GM19452 (cell line): ENCODE data around the gene REV1.
A peak's percentile ranks its signal among the peaks of the same experiment; 100 is the strongest.
"Not testable (repeated sequence)": the region's sequence is repeated elsewhere in the genome, so short reads cannot be mapped to it uniquely, and the experiment has no call there.

ENCODE experiments used
- ATAC-seq: cut with Tn5 transposase; IDR thresholded peaks from one replicate; pipeline ENCODE4 v1.9.1; 2021; ENCODE audit not compliant: unreplicated experiment

Gene REV1

GRCh38 chr2:99489761-99490622 lies at the start of gene REV1:
REV1 (minus strand) TSS chr2:99490017; CDS start chr2:99464975, 25,042 bp downstream.
- ATAC-seq: peak; percentile 82

DNA sequence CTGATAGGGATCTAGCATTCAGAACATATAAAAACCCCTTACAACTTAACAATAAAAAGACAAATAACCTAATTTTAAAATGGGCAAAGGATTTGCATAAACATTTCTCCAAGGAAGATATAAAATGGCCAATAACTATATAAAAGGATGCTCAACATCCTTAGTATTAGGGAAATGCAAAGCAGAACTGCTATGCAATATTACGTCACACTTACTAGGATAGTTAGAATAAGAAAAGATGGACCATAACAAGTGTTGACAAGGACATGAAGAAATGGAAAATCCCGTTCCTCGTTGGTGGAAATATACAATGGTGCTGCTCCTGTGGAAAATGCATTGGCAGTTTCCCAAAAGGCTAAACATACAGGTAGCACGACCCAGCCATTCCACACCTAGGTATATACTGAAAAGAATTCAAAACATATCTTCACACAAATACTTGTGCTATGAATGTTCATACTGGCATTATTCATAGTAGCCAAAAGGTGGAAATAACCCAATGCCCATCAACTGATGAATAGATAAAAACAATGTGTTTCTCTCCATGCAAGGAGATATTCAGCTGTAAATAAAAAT lies 48.2 kb upstream of the REV1 start:
- ATAC-seq: no peak

- no peak for ATAC-seq
Observed at GRCh38 chr2:99524056-99524455, 34.2 kb upstream of the REV1 start.

GRCh38 chr2:99522157-99522556 lies 32.3 kb upstream of the REV1 start:
- no peak for ATAC-seq

GRCh38 chr2:99520813-99521212 lies 31.0 kb upstream of the REV1 start:
- ATAC-seq: no peak

DNA sequence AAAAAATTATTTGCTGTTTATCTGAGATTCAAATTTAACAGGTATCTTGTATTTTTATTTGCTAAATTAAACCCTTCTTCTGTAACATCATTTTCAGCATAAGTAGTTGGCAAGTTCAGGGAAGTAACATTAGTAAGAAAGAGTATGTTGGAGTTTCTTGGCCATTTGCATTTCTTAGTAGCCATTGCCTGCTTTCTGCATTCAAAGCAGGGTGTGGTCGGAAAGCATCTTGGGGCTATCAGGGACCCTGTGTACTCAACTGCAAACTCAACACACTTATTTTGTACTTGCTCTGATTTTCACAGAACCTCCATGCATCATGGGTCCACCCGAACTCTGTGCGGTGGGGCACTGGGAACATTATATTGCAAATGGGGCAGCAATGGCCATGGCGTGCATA lies 30.4 kb upstream of the REV1 start:
- no peak for ATAC-seq

GRCh38 chr2:99514357-99514756 lies 24.5 kb upstream of the REV1 start:
- no peak for ATAC-seq

- no peak for ATAC-seq
Observed at GRCh38 chr2:99512181-99512591, 22.4 kb upstream of the REV1 start.

- no peak for ATAC-seq
Observed at GRCh38 chr2:99509387-99509786, 19.6 kb upstream of the REV1 start.

DNA sequence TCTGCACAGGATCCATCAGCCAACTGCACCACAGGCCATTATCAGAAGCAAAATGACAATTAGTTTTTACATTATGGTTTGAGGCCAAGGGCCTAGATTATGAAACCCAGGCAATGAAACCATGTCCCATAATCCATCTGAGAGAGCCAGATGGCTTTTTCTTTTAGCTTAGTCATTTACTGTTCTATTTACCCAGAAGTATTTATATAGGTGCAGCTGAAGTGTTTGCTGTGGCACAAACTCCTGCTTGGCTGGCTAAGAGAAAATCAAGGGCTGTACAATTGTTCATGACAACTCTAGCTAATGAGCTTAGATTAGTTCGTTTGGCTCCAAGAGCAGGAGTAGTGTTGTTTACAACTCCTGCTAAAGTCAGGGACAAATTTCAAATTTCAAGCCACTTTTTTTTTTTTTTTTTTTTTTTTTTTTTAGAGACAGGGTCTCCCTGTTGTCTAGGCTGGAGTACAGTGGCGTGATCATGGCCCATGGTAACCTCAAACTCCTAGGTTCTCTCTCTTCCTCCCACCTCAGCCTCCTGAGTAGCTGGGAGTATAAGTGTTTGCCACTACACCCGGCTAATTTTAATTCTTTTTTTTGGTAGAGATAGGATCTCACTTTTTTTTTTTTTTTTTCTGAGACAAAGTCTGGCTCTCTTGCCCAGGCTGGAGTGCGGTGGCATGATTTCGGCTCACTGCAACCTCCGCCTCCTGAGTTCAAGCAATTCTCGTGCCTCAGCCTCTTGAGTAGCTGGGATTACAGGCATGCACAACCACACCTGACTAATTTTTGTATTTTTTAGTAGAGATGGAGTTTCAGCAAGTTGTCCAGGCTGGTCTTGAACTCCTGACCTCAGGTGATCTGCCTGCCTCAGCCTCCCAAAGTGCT lies 18.4 kb upstream of the REV1 start:
- ATAC-seq: no peak

GRCh38 chr2:99504844-99505584 lies 15.2 kb upstream of the REV1 start:
- no peak for ATAC-seq

GRCh38 chr2:99503662-99504416 lies 14.0 kb upstream of the REV1 start:
- not testable (repeated sequence) for ATAC-seq

- ATAC-seq: no peak
Observed at GRCh38 chr2:99496021-99496420, 6.2 kb upstream of the REV1 start.

DNA sequence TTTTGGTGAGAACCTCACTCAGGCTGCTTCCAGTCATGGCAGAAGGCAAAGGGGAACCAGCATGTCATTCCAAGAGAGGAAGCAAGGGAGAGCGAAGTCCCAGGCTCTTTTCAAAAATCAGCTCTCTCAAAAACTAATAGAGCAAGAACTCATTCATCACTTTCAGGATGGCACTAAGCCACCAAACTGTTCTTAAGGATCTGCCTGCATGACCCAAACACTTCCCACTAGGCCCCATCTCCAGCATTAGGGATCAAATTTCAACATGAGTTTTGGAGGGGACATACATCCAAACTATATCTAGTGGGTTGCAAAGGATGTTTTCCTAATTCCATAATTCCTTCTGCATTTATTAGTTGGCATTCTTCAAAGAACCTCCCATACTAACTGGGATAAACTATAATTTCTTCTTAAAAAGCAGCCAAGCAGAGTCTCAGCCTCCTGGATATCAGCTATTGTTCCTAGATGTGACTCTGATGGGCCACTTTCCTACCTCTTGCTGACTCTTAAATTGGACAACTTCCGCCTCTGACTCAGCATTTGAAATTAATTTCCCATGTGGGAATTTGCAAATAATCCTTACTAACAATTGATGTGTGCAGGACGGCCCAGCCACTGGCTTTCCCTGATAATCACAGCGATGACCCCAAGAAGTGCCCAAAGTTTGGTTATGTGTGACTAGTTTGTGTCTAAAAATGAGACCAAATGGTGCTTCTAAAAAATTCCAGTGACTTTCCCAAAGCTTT lies 5.5 kb upstream of the REV1 start:
- ATAC-seq: no peak

DNA sequence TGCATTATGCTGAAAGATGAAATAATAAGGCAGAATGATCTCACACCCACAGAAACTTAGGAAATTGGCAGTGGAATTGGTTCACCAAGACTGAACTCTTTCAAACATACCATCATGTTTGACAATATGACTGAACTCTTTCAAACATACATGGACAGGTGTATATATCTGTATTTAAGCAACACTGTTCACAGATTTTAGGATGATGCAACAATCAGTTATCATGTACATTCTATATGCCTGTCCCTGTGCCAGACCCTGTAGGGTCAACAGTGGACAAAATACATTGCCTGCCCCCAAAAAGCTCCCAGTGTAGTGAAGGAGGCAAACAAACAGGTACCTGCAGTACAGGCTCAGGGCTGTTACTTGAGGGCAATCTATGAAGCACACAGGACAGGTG lies 2.9 kb upstream of the REV1 start:
- no peak for ATAC-seq

GRCh38 chr2:99490623-99491461 lies 1.0 kb upstream of the REV1 start:
- no peak for ATAC-seq

- ATAC-seq: peak; percentile 44
Observed at GRCh38 chr2:99489063-99489760, 605 bp downstream of the REV1 start.

DNA sequence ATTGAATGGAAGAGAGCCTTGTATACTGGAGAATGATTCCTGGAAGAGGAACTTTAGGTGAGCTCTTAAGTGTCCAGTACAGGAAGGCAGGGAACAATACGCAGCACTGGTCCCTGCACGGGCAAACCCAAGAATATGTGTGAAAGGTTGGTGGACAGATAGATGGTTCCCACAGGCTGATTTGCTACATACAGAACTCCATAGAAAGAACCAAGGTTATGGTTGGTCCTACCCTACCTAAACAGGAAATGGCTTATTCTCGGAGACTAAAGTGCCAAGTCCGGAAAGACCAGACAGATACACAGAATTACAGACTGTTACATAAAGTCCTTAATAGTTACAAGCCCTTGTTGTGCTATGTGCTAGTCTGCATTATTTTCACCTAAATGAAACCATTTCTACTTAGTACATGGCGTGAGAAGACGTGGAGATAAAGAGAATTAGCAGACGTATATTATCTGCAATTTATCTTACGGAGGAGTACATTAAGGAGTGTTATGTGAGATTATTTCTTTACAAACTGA lies 1.2 kb downstream of the REV1 start:
- no peak for ATAC-seq
